GM19035 (cell line): ENCODE results near the gene ARHGAP8.

Source experiments
- ATAC-seq: cut with Tn5 transposase; IDR thresholded peaks from one replicate; pipeline ENCODE4 v1.9.1; 2021; ENCODE audit not compliant: unreplicated experiment

The ARHGAP8 gene

GRCh38 chr22:44823806-44824205 lies 71.4 kb downstream of the ARHGAP8 start:
- ATAC-seq: no peak

GRCh38 chr22:44824271-44824670 lies 71.9 kb downstream of the ARHGAP8 start:
- ATAC-seq: no peak

GRCh38 chr22:44825310-44826150 lies 73.2 kb downstream of the ARHGAP8 start:
- ATAC-seq: no peak

GRCh38 chr22:44827666-44828190 lies 75.4 kb downstream of the ARHGAP8 start:
- no peak for ATAC-seq

GRCh38 chr22:44828193-44828592 lies 75.8 kb downstream of the ARHGAP8 start:
- ATAC-seq: no peak

- ATAC-seq: no peak
Measured at GRCh38 chr22:44831885-44832284, 79.5 kb downstream of the ARHGAP8 start.

GRCh38 chr22:44834065-44834464 lies 81.7 kb downstream of the ARHGAP8 start:
- no peak for ATAC-seq

- ATAC-seq: no peak
Measured at GRCh38 chr22:44837481-44837880, 85.1 kb downstream of the ARHGAP8 start.

- no peak for ATAC-seq
Measured at GRCh38 chr22:44838316-44839016, 86.1 kb downstream of the ARHGAP8 start.

GRCh38 chr22:44839061-44839460 lies 86.7 kb downstream of the ARHGAP8 start:
- ATAC-seq: no peak

- no peak for ATAC-seq
Measured at GRCh38 chr22:44839721-44840120, 87.3 kb downstream of the ARHGAP8 start.

- ATAC-seq: no peak
Measured at GRCh38 chr22:44840611-44841322, 88.4 kb downstream of the ARHGAP8 start.

- no peak for ATAC-seq
Measured at GRCh38 chr22:44842417-44842816, 90.0 kb downstream of the ARHGAP8 start.

GRCh38 chr22:44845191-44845590 lies 92.8 kb downstream of the ARHGAP8 start:
- ATAC-seq: no peak

- ATAC-seq: no peak
Measured at GRCh38 chr22:44845796-44846720, 93.7 kb downstream of the ARHGAP8 start.

- ATAC-seq: no peak
Measured at GRCh38 chr22:44846726-44847275, 94.4 kb downstream of the ARHGAP8 start.

GRCh38 chr22:44847380-44847779 lies 95.0 kb downstream of the ARHGAP8 start:
- ATAC-seq: no peak

GRCh38 chr22:44847892-44848291 lies 95.5 kb downstream of the ARHGAP8 start:
- no peak for ATAC-seq

- no peak for ATAC-seq
Measured at GRCh38 chr22:44848296-44848741, 95.9 kb downstream of the ARHGAP8 start.
